ENCODE measurements around the gene ENOX2.
A peak's percentile ranks its signal among the peaks of the same experiment; 100 is the strongest.

ENOX2 gene

GRCh38 chrX:130702867-130703707 lies 199.9 kb downstream of the ENOX2 start:
- DNase-seq (ENCODE audit: low spot score) (no peak), FAIRE-seq (no peak)

- no peak for FAIRE-seq
- no peak for DNase-seq (ENCODE audit: low spot score)
Measured at GRCh38 chrX:130700629-130701028, 202.4 kb downstream of the ENOX2 start.

GRCh38 chrX:130699618-130700017 lies 203.4 kb downstream of the ENOX2 start:
- DNase-seq (ENCODE audit: low spot score) (no peak), FAIRE-seq (no peak)

GRCh38 chrX:130696542-130696941 lies 206.5 kb downstream of the ENOX2 start:
- no peak for FAIRE-seq

GRCh38 chrX:130695931-130696330 lies 207.1 kb downstream of the ENOX2 start:
- DNase-seq (ENCODE audit: low spot score) (no peak), FAIRE-seq (no peak)

More at GRCh38 chrX:130696542-130696941, 206.5 kb downstream of the ENOX2 start:
- no peak for DNase-seq (ENCODE audit: low spot score)

- no peak for FAIRE-seq
Measured at GRCh38 chrX:130694983-130695382, 208.0 kb downstream of the ENOX2 start.

GRCh38 chrX:130691576-130691975 lies 211.4 kb downstream of the ENOX2 start:
- FAIRE-seq (no peak), DNase-seq (ENCODE audit: low spot score) (no peak)

More at GRCh38 chrX:130694983-130695382, 208.0 kb downstream of the ENOX2 start:
- no peak for DNase-seq (ENCODE audit: low spot score)

- DNase-seq (ENCODE audit: low spot score) (no peak), FAIRE-seq (no peak)
Measured at GRCh38 chrX:130688360-130688759, 214.6 kb downstream of the ENOX2 start.

GRCh38 chrX:130682990-130683389 lies 220.0 kb downstream of the ENOX2 start:
- no peak for FAIRE-seq
- no peak for DNase-seq (ENCODE audit: low spot score)

GRCh38 chrX:130680164-130681035 lies 222.6 kb downstream of the ENOX2 start:
- FAIRE-seq (no peak), DNase-seq (ENCODE audit: low spot score) (no peak)

- FAIRE-seq (no peak), DNase-seq (ENCODE audit: low spot score) (no peak)
Measured at GRCh38 chrX:130676861-130677260, 226.1 kb downstream of the ENOX2 start.

GRCh38 chrX:130672214-130672613 lies 230.8 kb downstream of the ENOX2 start:
- FAIRE-seq: no peak
- DNase-seq (ENCODE audit: low spot score): no peak

- peak; percentile 5 for DNase-seq (ENCODE audit: low spot score)
- FAIRE-seq: peak; percentile 12
Measured at GRCh38 chrX:130669233-130669632, 233.8 kb downstream of the ENOX2 start.

GRCh38 chrX:130665263-130665662 lies 237.7 kb downstream of the ENOX2 start:
- no peak for DNase-seq (ENCODE audit: low spot score)
- no peak for FAIRE-seq

- DNase-seq (ENCODE audit: low spot score): no peak
Measured at GRCh38 chrX:130658310-130658709, 244.7 kb downstream of the ENOX2 start.

GRCh38 chrX:130654409-130654950 lies 248.5 kb downstream of the ENOX2 start:
- no peak for DNase-seq (ENCODE audit: low spot score)
- no peak for FAIRE-seq

More at GRCh38 chrX:130658310-130658709, 244.7 kb downstream of the ENOX2 start:
- no peak for FAIRE-seq

- no peak for FAIRE-seq
- no peak for DNase-seq (ENCODE audit: low spot score)
Measured at GRCh38 chrX:130652824-130653578, 250.0 kb downstream of the ENOX2 start.

- DNase-seq (ENCODE audit: low spot score): no peak
- no peak for FAIRE-seq
Measured at GRCh38 chrX:130649738-130650137, 253.3 kb downstream of the ENOX2 start.

GRCh38 chrX:130647468-130647867 lies 255.5 kb downstream of the ENOX2 start:
- no peak for FAIRE-seq

GRCh38 chrX:130645955-130646583 lies 256.9 kb downstream of the ENOX2 start:
- DNase-seq (ENCODE audit: low spot score) (no peak), FAIRE-seq (no peak)

More at GRCh38 chrX:130647468-130647867, 255.5 kb downstream of the ENOX2 start:
- no peak for DNase-seq (ENCODE audit: low spot score)

GRCh38 chrX:130637591-130637990 lies 265.4 kb downstream of the ENOX2 start:
- FAIRE-seq (no peak), DNase-seq (ENCODE audit: low spot score) (no peak)
